HG03469 (cell line): ENCODE measurements around the gene NLRP5.
"Not testable (repeated sequence)": the region's sequence is repeated elsewhere in the genome, so short reads cannot be mapped to it uniquely, and the experiment has no call there.

Source experiments
- ATAC-seq: cut with Tn5 transposase; IDR thresholded peaks from one replicate; pipeline ENCODE4 v1.9.1; 2021; ENCODE audit warnings: mild to moderate bottlenecking, moderate library complexity, moderate number of reproducible peaks; ENCODE audit not compliant: unreplicated experiment

The NLRP5 gene

DNA sequence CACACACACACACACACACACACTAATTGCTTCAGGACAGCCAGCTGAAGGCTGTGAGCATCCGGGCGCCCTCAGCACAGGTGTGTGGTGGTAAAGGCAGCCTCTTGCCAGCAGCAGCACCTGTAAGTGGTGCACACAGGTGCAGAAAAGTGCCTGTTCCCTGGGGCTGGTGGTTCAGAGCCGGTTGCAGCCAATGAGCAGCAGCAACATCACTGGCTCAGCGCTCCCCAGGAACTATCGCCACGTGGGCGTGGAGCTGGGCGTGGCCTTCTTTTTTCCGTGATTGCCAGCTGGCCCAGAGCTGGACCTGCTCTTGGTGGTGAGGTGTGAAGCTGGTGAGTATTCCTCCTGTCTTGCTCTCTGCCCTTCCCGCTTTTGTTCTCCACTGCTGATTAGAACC, at the start of gene NLRP5:
Gene NLRP5 (plus strand): TSS at position 289 of the 400 bp plus-strand sequence.
- no peak for ATAC-seq

DNA sequence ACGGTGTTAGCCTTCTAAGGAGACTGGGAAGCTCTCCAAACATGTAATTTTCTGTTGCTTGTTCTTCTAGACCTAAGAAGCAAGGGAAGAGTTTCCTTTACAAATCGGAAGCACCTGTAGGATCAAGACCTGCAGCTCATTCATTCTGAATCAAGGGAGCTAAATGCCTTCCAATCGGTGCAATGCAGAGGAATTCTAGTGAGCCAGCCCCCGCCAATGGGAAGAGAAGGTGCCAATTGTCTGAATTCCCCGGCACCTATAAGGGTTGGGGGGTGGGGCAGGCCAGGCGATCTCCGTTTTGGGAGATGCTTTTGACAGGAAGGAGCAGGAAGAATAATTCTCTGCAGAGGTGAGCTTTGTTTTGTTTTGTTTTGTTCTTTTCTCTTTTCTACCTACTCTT, 47.4 kb upstream of the NLRP5 start:
- ATAC-seq: no peak

DNA sequence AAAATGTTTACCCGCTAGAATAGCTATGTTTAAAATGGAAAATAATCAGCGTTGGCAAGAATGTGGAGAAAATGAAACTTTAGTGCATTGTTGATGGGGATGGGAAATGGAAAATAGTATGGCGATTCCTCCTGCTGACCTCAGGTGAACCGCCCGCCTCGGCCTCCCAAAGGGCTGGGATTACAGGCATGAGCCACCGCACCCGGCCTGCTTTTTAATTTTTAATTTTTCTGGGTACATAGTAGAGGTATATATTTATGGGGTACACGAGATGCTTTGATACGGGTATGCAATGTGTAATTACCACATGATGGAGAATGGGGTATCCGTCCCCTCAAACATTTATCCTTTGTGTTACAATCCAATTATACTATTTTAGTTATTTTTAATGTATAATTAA, 46.3 kb upstream of the NLRP5 start:
- no peak for ATAC-seq

DNA sequence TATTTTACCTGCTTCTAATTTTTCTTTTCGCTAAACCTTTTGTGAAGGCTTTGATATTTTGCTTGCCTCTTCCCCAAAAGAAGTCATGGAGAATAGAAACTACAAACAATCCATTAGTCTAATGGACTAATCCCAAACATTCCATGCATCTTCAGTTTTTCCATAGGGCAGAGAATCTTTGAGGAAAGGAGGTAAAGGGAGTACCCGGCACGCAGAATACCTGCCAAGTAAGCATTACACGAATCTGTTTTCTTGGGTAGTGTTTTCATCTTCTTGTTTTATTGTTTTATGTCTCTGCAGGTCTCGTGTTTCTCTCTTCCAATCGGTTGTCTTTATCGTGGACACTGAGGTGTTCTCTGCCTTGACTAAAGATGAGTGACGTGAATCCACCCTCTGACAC, 39.0 kb upstream of the NLRP5 start, which contains the start of gene NLRP8:
Gene NLRP8 (plus strand): TSS at position 301 of the 400 bp plus-strand sequence.
- no peak for ATAC-seq

DNA sequence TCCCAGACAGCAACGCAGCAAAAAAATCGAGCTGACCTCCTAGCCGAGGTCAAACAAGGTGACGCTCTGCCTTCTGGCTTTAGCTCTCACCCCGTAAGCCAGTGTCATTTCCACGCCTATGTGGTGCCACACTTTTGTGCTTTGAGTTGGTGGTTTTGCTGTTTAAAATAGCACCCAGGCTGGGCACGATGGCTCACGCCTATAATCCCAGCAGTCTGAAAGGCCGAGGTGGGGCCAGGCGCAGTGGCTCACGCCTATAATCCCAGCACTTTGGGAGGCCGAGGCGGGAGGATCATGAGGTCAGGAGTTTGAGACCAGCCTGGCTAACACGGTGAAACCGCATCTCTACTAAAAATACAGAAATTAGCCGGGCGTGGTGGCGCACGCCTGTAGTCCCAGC, 36.0 kb upstream of the NLRP5 start:
- ATAC-seq: not testable (repeated sequence)

DNA sequence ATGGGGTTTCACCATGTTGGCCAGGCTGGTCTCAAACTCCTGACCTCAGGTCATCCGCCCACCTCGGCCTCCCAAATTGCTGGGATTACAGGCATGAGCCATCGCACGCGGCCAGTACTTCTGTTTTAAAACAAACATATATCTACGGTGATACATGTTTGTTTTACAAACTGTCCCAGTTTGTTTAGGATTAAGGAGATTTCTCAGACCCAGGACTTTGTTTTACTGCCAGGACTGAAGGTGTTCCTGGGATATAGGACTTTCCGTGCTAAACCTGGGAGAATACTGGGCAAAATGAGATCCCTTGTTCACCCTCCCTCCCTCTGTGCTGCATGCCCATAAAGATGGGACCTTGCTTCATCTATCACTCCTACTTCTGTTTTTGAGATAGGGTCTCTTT, 30.1 kb upstream of the NLRP5 start:
- no peak for ATAC-seq

DNA sequence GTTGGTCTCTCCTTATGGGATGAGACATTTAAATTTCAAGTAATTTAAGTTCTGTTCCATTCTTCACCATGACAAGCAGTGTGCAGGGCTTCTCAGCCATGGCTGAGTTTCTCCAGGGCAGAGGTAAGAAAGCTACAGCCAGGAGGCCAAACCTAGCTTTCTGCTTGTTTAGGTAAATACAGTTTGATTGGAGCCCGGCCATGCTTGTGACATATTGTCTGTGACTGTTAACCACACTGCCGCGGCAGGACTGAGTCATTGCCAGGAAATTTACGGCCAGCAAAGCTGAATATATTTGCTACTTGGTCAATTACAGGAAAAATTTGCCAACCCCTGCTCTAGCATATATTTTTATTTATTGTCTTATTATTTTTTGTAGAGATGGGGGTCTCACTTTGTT, 28.2 kb upstream of the NLRP5 start:
- ATAC-seq: no peak

DNA sequence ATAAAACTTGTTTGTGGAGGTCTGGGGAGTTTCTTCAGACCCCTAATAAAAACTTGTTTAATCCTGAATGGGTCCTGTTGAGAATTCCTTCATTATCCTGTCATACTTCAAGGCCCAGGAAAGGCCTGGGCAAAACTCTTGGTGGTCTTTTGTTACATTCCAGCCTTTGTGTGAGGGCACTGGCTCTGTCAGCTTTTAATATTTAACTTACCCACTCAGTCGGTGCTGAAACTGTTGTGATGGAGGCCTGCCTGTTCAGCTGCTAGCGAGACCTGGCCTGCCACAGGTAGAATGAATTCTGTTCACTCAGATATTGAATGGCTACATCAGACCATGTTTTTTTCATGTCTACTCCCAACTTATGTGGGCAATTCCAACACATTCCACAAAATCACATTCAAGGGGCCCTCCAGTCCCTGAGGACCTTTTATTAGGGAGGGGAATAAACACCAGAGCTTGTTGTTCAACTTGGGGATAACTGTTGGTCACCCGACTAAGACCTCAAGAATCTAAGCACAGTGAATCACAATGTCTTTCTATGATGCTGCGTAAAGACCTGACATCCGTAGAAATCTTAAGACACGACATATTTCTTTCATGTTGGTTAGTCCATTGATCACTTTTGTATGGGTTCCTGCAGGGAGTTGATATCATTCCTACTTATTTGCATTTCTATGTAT, 26.4 kb upstream of the NLRP5 start:
- no peak for ATAC-seq

DNA sequence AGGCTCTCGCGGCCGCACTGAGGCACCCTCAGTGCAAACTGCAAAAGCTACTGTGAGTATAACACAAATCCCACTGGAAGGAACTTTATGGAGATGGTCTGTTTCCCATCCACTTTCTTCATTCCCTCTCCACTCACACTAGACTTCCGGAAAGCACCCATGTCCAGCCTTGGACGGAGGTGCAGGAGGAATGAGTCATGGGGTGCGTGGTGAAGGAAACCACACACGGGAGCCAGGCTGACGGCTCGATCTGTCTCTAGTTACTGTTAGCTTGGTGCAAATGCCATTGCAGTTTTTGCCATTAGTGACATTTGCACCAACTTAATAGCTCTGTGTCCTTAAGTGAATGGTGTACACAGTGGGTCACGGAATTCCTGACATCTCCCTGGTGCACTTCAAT, 24.4 kb upstream of the NLRP5 start:
- ATAC-seq: no peak

DNA sequence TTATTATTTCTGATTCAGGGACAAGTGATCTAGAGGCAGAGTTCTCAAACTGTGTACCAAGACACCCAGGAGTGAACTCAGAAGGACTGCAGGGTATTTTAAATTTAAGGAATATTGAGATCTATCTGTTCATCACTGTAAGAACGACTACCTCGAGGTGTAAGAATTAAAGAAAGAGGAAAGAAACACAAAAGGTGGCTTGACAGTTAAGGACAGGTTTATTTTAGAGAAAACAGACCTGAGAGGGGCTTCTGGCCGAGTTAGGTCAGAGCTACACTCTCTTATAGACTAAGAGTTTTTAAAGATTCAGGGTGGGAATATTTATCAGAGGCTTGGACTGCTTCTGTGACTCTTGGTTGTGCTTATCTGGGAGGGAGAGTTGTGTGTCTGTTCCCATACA, 12.6 kb upstream of the NLRP5 start:
- ATAC-seq: no peak

DNA sequence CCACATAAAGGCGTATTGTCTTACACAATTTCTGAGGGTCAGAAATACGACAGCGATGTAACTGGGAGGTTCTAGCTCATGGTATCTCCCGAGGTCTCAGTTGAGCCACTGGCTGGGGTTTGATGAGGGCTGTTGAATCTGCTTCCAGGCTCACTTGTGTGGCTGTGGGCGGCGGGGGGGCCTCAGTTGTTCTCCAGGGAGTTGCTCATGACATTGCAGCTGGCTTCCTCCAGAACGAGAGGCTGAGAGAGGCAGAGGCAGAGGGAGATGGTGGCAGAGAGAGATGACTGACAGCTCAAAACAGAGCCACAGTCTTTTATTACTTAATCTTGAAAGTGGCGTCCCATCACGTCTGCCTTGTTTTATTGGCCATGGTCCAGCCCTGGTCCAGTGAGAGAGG, 6.2 kb upstream of the NLRP5 start:
- ATAC-seq: no peak

DNA sequence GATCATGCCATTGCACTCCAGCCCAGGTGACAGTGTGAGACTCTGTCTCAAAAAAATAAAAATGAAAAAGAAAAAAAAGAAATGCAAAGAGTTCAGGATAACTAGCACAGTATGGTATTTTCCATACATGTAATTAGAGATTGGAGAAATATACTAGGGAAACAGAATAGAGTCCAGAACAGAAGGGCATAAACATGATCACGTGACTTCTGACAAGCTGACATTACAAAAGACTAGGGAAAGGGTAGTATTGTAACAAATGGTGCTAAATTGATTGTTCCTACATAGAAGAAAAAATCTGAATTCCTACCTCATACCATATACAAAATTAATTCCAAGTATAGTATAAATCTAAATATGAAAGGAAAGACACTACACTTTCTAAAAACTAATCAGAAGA, 1.3 kb upstream of the NLRP5 start:
- no peak for ATAC-seq

DNA sequence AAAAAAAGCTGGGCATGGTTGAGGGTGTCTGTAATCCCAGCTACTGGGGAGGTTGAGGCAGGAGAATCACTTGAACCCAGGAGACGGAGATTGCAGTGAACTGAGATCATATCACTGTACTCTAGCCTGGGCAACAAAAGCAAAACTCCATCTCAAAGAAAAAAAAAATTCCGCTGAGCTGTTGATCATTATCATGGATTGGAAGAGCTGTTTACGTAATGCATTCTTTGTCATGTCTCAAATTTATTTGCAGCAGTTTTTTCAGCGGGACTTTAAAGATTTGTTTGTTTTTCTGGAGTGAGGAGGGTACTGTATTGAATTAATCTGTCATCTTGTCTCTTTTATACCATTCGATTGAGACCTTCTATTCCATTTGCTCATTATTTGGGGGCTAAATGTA, 4.3 kb downstream of the NLRP5 start:
- ATAC-seq: no peak

DNA sequence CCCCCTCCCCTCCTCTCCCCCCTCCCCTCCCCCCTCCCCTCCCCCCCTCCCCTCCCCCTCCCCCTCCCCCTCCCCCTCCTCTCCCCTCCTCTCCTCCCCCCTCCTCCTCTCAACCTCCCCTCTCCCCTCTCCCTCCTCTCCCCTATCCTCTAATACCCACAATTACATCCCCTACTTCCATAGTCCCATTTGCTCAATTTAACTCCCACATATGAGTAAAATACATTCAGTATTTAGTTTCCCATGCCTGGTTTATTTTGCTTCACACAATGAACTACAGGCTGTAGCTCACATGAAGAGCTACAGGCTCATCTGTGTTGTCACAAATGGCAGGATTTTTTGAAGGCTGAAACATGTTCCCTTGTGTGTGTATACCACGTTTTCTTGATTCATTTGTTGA, 6.9 kb downstream of the NLRP5 start:
- no peak for ATAC-seq

DNA sequence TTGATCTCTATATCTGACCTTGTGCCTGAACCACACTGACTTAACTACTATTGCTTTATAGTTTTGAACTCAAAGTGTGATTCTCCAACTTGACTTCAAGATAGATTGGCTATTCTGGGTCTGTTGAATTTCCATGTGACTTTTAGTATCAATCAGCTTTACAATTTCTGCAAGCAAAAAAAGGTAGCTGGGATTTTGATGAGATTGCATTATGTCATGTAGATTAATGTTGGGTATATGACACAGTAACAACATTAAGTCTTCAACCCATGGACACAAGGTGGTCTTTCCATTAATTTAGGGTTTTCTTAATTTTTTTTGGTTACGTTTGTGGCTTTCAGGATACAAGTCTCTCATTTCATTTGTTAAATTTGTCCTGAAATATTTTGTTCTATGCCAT, 28.2 kb downstream of the NLRP5 start:
- ATAC-seq: no peak

DNA sequence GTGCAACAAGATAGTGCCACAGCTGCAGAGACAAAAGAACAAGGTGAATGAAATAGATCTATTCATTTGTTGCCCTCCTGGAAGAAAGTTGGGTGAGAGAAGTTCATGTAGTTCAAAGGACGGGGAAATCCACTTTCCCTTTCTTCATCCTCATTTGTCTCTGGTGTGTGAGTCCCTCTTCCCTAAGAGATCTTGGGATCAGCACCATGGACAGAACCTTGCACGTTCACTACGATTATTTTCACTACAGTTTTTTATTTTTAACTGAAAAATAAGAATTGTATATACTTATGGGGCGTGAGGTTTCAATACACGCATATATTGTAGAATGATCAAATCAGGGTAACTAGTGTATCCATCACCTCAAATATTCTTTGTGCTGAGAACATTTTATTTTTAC, 29.2 kb downstream of the NLRP5 start:
- no peak for ATAC-seq

DNA sequence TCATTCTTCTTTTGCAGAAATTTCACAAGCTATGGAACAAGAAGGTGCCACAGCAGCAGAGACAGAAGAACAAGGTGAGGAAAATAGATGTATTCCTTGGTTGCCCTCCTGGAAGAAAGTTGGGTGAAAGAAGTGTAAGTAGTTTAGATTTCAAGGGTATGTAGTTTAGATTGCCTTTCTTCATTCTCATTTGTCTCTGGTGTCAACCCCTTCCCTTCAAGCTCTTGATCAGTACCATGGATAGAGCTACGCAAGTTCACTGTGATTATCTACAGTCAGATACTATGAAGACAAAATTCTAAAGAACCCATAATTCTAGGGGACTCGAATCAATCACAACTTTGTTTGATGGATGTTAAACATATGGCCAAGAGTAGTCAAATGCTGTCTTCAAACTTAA, 32.8 kb downstream of the NLRP5 start:
- ATAC-seq: not testable (repeated sequence)

DNA sequence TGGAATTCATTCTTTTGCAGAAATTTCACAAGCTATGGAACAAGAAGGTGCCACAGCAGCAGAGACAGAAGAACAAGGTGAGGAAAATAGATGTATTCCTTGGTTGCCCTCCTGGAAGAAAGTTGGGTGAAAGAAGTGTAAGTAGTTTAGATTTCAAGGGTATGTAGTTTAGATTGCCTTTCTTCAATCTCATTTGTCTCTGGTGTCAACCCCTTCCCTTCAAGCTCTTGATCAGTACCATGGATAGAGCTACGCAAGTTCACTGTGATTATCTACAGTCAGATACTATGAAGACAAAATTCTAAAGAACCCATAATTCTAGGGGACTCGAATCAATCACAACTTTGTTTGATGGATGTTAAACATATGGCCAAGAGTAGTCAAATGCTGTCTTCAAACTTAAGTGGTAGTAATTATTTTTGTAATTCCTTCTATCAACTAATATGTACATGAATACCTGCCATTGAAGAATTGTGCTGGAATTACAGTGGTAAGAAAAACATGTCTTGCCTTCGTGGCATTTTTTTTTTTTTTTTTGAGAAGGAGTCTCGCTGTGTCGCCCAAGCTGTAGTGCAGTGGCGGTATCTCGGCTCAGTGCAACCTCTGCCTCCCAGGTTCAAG, 33.9 kb downstream of the NLRP5 start:
- not testable (repeated sequence) for ATAC-seq

DNA sequence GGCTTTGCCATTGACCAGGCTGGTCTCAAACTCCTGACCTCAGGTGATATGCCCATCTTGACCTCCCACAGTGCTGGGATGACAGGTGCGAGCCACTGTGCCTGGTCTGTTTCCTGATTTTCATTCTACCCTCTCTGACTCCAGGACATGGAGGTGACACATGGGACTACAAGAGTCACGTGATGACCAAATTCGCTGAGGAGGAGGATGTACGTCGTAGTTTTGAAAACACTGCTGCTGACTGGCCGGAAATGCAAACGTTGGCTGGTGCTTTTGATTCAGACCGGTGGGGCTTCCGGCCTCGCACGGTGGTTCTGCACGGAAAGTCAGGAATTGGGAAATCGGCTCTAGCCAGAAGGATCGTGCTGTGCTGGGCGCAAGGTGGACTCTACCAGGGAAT, 40.2 kb downstream of the NLRP5 start:
- no peak for ATAC-seq

DNA sequence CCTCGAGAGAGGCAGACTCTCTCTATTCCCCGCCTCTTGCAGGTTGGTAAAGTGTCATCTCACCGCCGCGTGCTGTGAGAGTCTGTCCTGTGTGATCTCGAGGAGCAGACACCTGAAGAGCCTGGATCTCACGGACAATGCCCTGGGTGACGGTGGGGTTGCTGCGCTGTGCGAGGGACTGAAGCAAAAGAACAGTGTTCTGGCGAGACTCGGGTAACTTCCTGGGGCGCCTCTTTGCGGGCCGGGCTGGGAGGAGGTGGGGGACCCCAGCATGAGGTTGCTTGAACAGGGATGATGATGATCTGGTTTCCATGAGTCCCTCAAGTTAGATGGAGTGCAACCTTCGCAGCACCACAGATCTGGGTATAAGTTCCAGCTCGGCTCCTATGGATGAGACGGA, 67.0 kb downstream of the NLRP5 start:
- no peak for ATAC-seq

DNA sequence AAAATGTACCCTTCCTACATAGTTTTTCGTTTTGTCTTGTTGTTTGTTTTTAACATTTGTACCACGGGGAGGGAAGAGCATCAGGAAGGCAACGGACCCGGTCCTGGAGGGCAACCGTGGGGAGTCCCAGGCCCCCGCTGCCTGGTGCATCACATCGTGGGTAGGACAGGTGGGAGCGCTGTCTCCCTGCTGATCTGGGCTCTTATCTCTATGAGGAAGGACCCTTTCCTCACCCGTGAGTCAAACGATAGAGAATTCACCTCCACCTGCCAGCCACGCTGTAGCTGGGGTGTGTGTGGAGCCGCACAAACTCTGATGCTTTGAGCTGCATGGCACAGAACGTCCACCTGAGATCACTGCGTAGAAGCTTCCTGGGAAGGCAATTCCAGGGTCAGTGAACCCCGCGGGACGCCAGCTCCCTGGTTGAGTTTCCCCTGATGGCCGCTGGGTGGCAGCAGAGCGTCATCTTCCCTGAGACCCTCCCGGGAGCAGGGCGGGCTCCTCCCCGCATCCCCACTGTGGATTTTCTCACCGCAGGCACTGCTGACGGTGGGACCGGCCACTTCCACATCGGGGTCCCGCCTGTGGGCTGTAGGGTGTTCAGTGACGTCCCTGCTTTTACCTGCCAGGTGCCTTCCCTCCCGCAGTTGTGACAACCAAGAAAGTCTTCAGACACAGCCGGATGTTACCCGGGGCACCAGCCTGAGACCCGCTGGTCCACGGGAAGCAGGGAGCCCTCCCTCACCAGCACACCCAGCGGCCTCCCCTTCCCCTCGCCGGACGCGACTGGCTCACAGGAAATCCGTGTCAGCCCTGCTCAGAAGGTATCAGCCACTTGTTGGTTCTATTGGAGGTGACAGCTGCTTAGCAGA, 79.8 kb downstream of the NLRP5 start:
- ATAC-seq: no peak

DNA sequence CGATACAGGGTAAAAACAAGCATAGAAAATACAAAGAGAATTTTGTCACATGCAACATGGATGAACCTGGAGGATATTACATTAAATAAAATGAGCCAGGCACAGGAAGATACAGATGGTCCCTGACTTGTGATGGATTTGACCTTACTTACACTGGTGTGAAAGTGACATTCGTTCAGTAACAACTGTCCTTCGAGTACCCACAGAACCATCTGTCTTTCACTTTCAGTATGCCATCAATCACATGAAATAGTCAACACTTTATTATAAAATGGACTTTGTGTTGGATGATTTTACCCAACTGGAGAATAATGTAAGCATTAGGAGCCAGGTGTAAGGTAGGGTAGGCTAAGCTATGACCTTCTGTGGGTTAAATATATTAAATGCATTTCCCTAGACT, 83.1 kb downstream of the NLRP5 start:
- ATAC-seq: no peak
